HG03066 (cell line): ENCODE results near the gene TM4SF18.
A peak's percentile ranks its signal among the peaks of the same experiment; 100 is the strongest.
"Not testable (repeated sequence)": the region's sequence is repeated elsewhere in the genome, so short reads cannot be mapped to it uniquely, and the experiment has no call there.

Experiments
- ATAC-seq: cut with Tn5 transposase; IDR thresholded peaks from one replicate; pipeline ENCODE4 v1.9.1; 2021; ENCODE audit warnings: low read depth; ENCODE audit not compliant: unreplicated experiment

Gene TM4SF18

GRCh38 chr3:149368674-149369497 lies 35.5 kb upstream of the TM4SF18 start:
- no peak for ATAC-seq

- no peak for ATAC-seq
Observed at GRCh38 chr3:149368201-149368673, 34.8 kb upstream of the TM4SF18 start.

GRCh38 chr3:149366941-149367840 lies 33.8 kb upstream of the TM4SF18 start:
- ATAC-seq, result no peak

GRCh38 chr3:149366031-149366430 lies 32.6 kb upstream of the TM4SF18 start:
- no peak for ATAC-seq

DNA sequence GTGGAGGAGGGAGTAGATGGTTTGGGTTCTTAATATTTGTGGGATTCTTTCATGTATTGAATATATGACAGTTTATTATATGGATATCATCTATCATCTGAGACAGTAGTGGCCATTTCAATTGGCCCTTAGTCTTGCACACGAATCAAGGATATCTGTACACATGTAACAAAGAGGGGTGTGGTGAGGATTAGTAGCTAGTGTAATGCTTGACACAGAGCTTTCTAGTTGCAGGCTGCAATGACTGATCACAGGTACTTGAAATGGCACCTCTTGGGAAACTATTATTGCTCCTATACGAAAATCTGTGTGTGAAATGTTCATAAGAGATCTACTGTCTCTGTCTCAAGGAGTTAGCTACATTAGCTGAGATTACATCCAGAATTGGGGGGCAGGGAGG lies 31.2 kb upstream of the TM4SF18 start:
- ATAC-seq, result no peak

- no peak for ATAC-seq
Observed at GRCh38 chr3:149363053-149363452, 29.6 kb upstream of the TM4SF18 start.

DNA sequence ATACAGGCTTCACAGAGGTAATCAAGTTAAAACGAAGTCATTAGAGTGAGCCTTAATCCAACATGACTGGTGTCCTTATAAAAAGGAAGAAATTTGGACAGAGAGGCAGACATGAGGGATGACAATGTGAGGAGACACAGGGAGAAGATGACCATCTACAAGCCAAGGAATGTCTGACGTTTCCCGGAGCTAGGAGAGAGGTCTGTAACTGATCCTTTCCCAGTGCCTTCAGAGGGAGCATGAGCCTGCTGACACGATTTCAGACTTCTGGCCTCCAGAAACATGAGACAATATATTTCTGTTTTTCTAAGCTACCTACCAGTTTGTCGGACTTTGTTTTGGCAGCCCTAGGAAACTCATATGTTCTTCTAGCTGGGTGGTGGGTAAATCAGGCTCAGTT lies 28.9 kb upstream of the TM4SF18 start:
- ATAC-seq, result no peak

DNA sequence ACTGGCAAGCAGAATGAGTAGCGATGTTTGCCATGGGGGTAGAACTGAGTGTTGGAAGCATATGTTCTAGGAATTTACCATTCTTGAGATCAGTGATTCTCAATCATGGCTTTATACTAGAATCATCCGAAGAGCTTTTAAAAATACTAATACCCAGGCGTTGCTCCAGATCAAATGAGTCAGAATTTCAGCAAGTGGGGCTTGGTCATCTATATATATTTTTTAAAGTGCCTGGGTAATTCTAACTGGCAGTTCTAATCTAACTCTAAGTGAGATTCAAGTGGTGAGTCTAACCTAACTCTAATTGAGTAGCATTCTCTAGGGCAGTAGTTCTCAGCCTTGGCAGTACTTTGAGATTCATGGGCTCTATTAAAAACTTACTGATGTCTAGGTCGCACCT lies 23.2 kb upstream of the TM4SF18 start:
- ATAC-seq, result no peak

DNA sequence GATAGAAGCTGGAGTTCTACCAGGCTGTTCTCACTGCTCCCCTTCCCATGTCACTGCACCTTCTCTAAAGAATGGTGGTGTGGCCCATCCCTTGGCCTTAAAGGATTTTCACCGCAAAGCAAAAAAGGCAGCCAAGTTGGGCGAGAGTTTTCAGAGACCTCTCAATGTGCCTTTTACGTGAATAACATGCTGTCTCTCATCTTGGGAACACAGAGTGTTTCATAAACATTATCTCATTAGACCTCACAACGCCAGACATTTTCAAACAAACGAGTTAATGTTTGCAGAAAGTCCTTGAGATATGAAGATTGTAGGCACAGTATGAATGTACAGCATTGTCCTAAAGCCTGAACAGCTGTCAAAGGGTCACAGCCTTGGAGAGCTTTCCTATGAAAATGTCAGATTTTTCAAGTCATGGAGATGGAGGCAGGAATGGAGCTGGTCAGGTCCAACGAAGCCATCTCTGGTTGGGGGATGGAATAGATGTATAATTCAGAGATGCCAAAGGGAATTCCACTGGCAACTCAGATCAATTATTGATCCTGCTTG lies 22.7 kb upstream of the TM4SF18 start:
- ATAC-seq, result no peak

- ATAC-seq, result no peak
Observed at GRCh38 chr3:149353581-149354184, 20.2 kb upstream of the TM4SF18 start.

DNA sequence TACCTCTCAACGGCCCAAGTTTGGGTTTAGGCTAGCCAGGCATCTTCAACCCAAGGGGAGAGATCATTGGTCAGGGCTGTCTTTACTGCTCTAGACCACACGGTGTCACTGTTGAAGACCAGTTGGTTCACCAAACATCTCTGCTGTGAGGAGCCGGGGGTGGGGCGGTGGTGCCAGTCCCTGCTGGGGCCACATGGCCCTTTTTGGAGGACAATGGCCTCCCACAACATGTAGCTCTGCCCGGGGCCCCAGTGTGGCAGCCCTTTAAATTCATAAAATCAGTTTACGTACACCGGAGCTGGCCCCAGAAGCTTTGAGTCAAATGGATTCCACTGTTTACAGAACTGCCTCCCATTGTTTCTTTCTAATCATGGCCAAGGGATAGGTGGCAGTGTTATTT lies 19.1 kb upstream of the TM4SF18 start:
- peak; percentile 77 for ATAC-seq

DNA sequence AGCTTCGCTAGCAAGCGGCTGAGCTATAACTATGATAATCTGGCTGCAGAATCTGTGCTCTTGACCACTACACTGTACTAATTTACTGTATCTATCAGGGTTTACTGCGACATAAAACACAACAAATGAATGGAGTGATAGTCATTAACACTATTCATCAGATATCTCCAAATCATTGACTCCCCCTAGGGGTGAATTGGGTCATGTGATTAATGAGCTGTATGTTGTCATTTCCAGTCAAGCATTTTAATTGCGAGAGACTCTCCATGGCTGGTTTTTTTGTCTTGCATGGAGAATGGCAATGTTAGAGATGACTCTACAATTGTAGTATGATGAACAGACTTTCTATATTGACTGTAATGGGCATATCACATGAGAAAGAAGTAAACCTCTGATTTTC lies 10.5 kb upstream of the TM4SF18 start:
- ATAC-seq, result no peak

- no peak for ATAC-seq
Observed at GRCh38 chr3:149342413-149343380, 9.3 kb upstream of the TM4SF18 start.

DNA sequence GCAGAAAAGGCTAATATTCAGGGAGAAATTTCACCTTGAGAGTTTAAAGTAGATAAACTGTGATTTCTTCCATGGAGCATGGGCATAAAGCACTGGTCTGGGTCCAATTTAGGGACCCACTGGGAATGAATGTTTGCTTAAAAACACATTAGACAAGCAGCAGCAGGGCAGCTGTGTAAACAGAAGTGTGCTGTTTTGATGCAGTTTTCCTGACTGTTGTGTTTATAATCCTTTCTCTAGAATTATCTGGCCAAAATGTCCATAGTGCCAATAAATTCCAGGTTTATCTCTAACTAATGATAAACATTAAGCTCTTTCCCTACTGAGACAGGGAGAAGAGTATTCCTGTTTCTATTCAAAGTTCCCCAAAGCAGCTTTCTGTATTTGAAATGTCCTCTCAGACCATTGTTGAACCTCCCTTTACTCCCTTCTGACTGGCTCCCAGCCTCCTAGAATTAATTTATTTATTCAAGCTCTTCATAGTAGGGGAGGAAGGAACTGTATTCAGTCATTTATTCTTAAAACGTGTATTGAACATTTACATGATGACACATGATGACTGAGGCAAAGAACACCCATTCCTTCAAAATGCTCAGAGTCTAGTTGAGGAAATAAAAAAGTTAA lies 7.0 kb upstream of the TM4SF18 start:
- no peak for ATAC-seq

GRCh38 chr3:149339931-149340309 lies 6.5 kb upstream of the TM4SF18 start:
- no peak for ATAC-seq

DNA sequence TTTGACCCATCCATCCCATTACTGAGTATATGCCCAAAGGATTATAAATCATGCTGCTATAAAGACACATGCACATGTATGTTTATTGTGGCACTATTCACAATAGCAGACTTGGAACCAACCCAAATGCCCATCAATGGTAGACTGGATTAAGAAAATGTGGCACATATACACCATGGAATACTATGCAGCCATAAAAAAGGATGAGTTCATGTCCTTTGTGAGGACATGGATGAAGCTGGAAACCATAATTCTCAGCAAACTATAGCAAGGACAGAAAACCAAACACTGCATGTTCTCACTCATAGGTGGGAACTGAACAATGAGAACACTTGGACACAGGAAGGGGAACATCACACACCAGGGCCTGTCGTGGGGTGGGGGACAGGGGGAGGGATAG lies 4.0 kb upstream of the TM4SF18 start:
- not testable (repeated sequence) for ATAC-seq

- no peak for ATAC-seq
Observed at GRCh38 chr3:149336925-149337324, 3.5 kb upstream of the TM4SF18 start.

- ATAC-seq, result no peak
Observed at GRCh38 chr3:149332771-149333170, 665 bp downstream of the TM4SF18 start.

- ATAC-seq, result no peak
Observed at GRCh38 chr3:149332227-149332765, 1.1 kb downstream of the TM4SF18 start.
